ENCODE measurements around the gene RAVER1.

GRCh38 chr19:10271543-10272086 is 61.7 kb downstream of the RAVER1 start:
- TF ChIP-seq, protein P1, sequence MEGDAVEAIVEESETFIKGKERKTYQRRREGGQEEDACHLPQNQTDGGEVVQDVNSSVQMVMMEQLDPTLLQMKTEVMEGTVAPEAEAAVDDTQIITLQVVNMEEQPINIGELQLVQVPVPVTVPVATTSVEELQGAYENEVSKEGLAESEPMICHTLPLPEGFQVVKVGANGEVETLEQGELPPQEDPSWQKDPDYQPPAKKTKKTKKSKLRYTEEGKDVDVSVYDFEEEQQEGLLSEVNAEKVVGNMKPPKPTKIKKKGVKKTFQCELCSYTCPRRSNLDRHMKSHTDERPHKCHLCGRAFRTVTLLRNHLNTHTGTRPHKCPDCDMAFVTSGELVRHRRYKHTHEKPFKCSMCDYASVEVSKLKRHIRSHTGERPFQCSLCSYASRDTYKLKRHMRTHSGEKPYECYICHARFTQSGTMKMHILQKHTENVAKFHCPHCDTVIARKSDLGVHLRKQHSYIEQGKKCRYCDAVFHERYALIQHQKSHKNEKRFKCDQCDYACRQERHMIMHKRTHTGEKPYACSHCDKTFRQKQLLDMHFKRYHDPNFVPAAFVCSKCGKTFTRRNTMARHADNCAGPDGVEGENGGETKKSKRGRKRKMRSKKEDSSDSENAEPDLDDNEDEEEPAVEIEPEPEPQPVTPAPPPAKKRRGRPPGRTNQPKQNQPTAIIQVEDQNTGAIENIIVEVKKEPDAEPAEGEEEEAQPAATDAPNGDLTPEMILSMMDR (conservative IDR thresholded peaks at IDR 0.05; ENCODE audit: low read length), result no peak
- TF ChIP-seq EZH2phosphoT487 (IDR thresholded peaks at IDR 0.05; ENCODE audit: borderline replicate concordance, low read depth, low read length), result no peak

Measured in OCI-LY7 (cell line).